Head of caudate nucleus (tissue), 42 donors: Measurements from ENCODE around the gene KMT2B.

Experiments
- DNase-seq, 42 donors: peaks; one replicate each; pipeline versions ENCODE4 v3.0.0 to v3.0.0-alpha.2; 2020 to 2021; ENCODE audit warnings: mixed read lengths in 7 of 42
- intact Hi-C: fragments of 100-400 bp; cut with DNase I; formaldehyde crosslinking; loops from one replicate; pipeline ENCODE4 v1.15.0; 2022

Gene KMT2B

GRCh38 chr19:35704218-35704617 is 13.6 kb upstream of the KMT2B start, which contains the start of gene ZBTB32:
Gene ZBTB32, plus strand, starts transcription at chr19:35704558. Its CDS starts 10,069 bp downstream, at chr19:35714627.
- peak in 9 of 42 donors; percentile 9 to 54 (median 29) for DNase-seq
- intact Hi-C loops: no loop called here

GRCh38 chr19:35708391-35708790 is 9.4 kb upstream of the KMT2B start:
- intact Hi-C loops: no loop called here

GRCh38 chr19:35710784-35711723 is 6.7 kb upstream of the KMT2B start:
- no peak for DNase-seq
- intact Hi-C loops: no loop called here

More at GRCh38 chr19:35708391-35708790, 9.4 kb upstream of the KMT2B start:
- DNase-seq: no peak

- DNase-seq: peak in 1 of 42 donors; percentile 36
- intact Hi-C loops: no loop called here
Observed at GRCh38 chr19:35712567-35713505, 5.0 kb upstream of the KMT2B start.

- no peak for DNase-seq
- intact Hi-C loops: no loop called here
Observed at GRCh38 chr19:35713506-35713850, 4.3 kb upstream of the KMT2B start.

GRCh38 chr19:35713904-35714495 is 3.8 kb upstream of the KMT2B start:
- intact Hi-C loops: no loop called here
- no peak for DNase-seq

- intact Hi-C loops: loop anchor here (5.0 kb wide), 1 partner anchor 167 kb away; the partner anchor contains the start of gene TMEM147
- no peak for DNase-seq
Observed at GRCh38 chr19:35714601-35715354, 3.0 kb upstream of the KMT2B start.

GRCh38 chr19:35715355-35715809 is 2.4 kb upstream of the KMT2B start:
- intact Hi-C loops: loop anchor here (5.0 kb wide), 1 partner anchor 168 kb away; the partner anchor contains the start of gene TMEM147
- no peak for DNase-seq

- DNase-seq: peak in 36 of 42 donors; percentile 32 to 84 (median 68)
- intact Hi-C loops: loop anchor here (2.0 to 5.0 kb wide), 3 partner anchors 29 to 169 kb away; partner anchors contain the start of genes PSENEN, RBM42, TMEM147 and U2AF1L4
Observed at GRCh38 chr19:35715981-35716800, 1.6 kb upstream of the KMT2B start.

GRCh38 chr19:35716801-35717664 is 770 bp upstream of the KMT2B start:
- intact Hi-C loops: loop anchor here (1.0 to 5.0 kb wide), 4 partner anchors 24 to 170 kb away; partner anchors contain the start of genes PSENEN, RBM42, TMEM147 and U2AF1L4
- peak; percentile 81 to 98 (median 95) for DNase-seq

GRCh38 chr19:35718345-35719041 is 690 bp downstream of the KMT2B start:
- DNase-seq: peak in 29 of 42 donors; percentile 11 to 62 (median 33)
- intact Hi-C loops: loop anchor here (5.0 kb wide), 1 partner anchor 171 kb away; the partner anchor contains the start of gene TMEM147

- DNase-seq: no peak
- intact Hi-C loops: loop anchor here (5.0 kb wide), 1 partner anchor 172 kb away; the partner anchor contains the start of gene TMEM147
Observed at GRCh38 chr19:35719402-35720162, 1.8 kb downstream of the KMT2B start.

- no peak for DNase-seq
Observed at GRCh38 chr19:35720163-35720524, 2.3 kb downstream of the KMT2B start.

GRCh38 chr19:35720648-35721047 is 2.8 kb downstream of the KMT2B start:
- DNase-seq: no peak
- intact Hi-C loops: no loop called here

More at GRCh38 chr19:35720163-35720524, 2.3 kb downstream of the KMT2B start:
- intact Hi-C loops: no loop called here

GRCh38 chr19:35721374-35721773 is 3.6 kb downstream of the KMT2B start:
- intact Hi-C loops: no loop called here

More at GRCh38 chr19:35721374-35721773, 3.6 kb downstream of the KMT2B start:
- DNase-seq: no peak
